A172 (cell line): ENCODE measurements around the gene ANKS1B. TPM values are rescaled to one million over a fixed set of nuclear protein-coding genes. Genes with fewer than 3 reads are reported as not detected.
A peak's percentile ranks its signal among the peaks of the same experiment; 100 is the strongest.
"Not testable (repeated sequence)": the region's sequence is repeated elsewhere in the genome, so short reads cannot be mapped to it uniquely, and the experiment has no call there.

Source experiments
- DNase-seq: peaks from one replicate; pipeline ENCODE4 v3.0.0-alpha.2; 2015; ENCODE audit warnings: low spot score
- total RNA-seq: library from RNA; depleted of rRNA; stranded (reverse); fragments of >200 nt; shearing (Covaris generic); gene quantifications from 2 replicates; pipeline ENCODE4 v1.2.3, GENCODE V29; 2014

Gene ANKS1B
- total RNA-seq, 1 experiment from 2014 or later: 0.24 TPM

DNA sequence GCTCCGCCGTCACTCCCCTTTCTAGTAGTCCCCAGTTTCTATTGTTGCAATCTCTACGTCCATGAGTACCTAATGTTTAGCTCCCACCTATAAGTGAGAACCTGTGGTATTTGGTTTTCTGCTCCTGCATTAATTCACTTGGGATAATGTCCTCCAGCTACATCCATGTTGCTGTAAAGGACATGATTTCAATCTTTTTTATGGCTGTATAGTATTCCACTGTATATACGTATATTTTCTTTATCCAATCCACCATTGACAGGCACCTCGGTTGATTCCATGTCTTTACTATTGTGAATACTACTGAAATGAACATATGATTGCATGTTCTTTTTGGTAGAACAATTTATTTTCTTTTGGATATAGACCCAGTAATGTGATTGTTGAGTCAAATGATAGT, 114.7 kb downstream of the ANKS1B start:
- DNase-seq: no peak

GRCh38 chr12:99861731-99862130, 123.0 kb downstream of the ANKS1B start:
- no peak for DNase-seq

DNA sequence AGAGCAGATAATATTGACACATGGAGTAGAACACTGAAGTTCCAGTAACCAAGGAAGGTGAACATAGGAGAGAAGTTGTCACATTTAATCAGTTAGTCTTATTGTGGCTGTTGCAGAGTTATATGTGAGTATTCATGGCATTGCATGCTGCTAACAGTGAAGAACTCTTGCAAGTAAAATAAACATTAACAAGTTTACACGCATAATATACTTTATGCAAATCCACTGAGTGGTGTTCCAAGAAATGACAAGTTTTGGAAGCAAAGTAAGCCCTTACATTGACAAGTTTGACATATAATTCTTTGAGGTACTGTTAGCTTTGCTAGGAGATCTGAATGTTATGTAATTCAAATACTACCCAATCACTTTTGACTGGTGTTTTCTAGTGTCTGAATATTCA, 125.6 kb downstream of the ANKS1B start:
- DNase-seq: no peak

- DNase-seq: no peak
Observed at GRCh38 chr12:99852666-99853065, 132.1 kb downstream of the ANKS1B start.

DNA sequence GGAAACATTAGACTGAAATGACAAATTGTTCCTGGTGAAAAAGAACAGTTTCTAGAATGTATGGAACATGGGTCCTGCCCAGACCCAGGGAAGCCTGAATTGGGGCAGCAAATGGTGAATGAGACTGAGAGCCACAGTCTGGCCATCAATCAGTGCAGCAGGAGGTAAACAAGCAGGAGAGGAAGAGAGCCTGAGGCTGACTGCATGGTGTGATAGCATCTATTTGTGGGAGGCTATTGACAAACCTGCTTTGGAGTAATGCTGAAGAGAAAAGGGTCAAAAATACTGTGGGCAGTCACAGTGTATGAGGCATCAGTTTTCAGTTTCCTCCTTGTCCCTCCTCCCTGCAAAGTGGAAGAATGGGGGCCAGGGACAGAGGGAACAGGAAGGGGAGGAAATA, 136.8 kb downstream of the ANKS1B start:
- no peak for DNase-seq

GRCh38 chr12:99834710-99835109, 150.0 kb downstream of the ANKS1B start:
- DNase-seq: no peak

DNA sequence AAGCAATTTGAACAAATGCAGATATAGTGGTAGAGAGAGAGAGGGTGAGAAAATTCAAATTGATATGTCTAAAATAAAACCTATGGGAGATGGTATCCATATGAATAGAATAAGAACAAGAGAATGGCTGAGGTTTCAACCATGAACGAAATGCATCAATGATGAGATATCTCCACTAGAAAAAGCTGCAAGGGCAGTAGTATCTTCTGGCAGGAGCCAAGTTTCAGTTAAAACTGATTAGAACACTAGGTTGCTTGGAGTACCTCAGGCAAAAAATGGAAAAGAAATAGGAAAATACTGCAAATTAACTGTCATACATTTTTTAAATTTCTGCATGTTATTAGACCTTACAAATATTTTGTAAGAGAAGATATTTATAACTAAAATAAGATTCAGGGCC, 151.3 kb downstream of the ANKS1B start:
- no peak for DNase-seq

- no peak for DNase-seq
Observed at GRCh38 chr12:99824900-99825542, 159.7 kb downstream of the ANKS1B start.

DNA sequence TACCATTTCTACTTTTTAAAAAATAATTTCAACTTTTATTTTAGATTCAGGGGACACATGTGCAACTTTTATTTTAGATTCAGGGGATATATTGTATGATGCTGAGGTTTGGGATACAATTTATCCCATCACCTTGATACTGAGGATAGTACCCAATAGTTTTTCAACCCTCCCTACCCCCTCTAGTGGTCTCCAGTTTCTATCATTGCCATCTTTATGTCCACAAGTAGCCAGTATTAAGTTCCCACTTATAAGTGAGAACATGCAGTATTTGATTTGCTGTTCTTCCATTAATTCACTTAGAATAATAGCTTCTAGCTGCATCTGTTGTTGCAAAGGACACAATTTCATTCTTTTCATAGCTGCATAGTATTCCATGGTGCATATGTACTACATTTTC, 162.5 kb downstream of the ANKS1B start:
- DNase-seq: no peak

- DNase-seq: peak; percentile 23
Observed at GRCh38 chr12:99810718-99811593, 173.8 kb downstream of the ANKS1B start.

DNA sequence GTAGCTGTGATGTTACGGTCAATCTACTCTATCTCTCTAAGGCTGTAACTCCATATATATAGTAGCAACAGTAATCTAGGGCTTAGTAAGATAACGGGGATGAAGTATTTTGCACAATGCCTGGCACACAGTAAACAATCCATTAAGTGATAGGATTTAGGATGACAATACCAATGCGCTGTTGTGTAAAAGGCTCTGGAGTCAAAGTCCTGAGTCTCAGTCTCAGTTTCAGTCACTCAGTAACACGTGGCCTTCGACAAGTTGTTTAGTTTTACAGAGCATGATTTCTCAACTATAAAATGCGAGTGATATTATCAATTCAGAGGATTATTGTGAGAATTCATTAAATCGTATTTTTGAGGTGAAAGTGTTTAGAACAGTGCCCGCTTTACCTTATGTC, 174.8 kb downstream of the ANKS1B start:
- no peak for DNase-seq

DNA sequence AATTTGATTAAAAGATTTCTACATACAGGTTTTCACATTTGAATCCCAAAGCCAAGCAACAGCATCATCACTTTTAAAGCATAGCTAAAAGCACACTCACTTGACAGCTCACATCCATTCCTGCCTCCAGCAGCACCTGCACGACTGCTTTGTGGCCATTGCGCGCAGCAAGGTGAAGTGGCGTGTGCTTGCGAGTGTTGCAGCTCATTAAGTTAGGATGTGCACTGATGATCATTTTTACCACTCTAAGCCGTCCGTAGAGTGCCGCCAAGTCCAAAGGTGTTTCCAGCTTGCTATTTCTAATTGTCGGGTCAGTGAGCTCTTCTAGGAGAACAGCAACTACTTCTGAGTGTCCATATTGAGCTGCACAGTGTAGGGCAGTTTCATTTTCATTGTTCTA, 178.4 kb downstream of the ANKS1B start:
- DNase-seq: no peak

GRCh38 chr12:99804715-99805114, 180.0 kb downstream of the ANKS1B start:
- no peak for DNase-seq

DNA sequence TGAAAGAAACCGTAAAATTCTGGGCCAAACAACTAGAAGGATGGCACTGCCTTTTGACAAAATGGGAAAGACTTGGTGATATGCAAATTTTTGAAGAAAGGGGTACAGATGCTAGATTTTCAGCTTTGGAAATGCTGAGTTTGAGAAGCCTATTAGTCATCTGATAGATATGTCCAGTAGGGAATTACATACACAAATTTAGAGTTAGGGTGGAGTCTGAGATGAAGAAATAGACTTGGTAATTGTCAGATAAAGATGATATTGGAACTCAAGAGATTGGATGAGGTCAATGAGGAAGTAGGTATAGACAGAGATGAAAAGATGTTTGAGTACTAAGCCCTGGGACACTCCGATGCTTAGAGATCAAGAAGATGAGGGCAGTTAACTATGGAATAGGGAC, 184.1 kb downstream of the ANKS1B start:
- DNase-seq: no peak

DNA sequence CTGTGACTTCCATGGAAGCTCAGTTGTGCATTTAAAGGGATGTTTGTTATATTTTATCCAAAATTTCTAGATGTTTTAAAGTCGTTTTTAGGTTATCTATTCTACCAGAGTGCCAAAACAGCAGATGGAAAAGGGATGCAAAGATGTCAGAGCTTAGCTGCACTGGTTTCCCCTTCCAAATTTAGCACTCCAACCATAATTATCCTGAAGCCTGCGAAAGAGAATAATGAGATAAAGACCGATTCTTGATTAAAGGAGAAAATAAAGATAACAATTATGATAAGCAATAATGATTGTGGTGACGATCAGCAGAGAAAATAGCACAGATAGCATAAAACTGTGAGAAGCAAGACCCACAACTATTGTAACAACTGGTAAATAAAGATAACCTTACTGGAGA, 186.8 kb downstream of the ANKS1B start:
- DNase-seq: not testable (repeated sequence)

- DNase-seq: no peak
Observed at GRCh38 chr12:99783421-99783820, 201.3 kb downstream of the ANKS1B start.

- DNase-seq: no peak
Observed at GRCh38 chr12:99772274-99772673, 212.5 kb downstream of the ANKS1B start.

- no peak for DNase-seq
Observed at GRCh38 chr12:99771659-99772058, 213.1 kb downstream of the ANKS1B start.

DNA sequence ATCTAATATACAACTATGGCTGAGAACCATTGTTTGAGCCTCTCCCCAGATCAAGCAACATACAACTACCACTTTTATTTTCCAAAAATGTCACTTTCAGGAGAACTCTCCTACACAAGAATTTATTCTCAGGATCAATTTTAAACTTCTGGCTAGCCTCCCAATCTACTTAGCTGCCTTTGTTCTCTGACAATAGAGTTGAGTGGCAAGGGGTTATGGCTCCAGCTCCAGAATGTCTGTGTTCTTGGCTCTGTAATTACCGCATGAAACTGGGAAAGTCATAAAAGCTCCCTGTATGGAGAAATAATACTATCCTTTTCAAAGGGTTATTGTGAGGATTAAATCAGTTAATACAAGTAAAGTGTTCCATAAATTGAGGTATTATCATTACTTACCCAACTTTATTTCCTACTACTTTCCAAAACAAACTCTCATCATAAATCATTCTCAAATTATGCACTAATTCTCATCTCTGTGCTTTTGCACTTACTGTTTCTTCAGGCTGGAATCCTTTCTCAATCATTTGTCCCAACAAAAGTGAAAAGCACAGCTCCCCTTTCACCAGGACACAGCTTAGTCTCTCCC, 215.2 kb downstream of the ANKS1B start:
- no peak for DNase-seq

DNA sequence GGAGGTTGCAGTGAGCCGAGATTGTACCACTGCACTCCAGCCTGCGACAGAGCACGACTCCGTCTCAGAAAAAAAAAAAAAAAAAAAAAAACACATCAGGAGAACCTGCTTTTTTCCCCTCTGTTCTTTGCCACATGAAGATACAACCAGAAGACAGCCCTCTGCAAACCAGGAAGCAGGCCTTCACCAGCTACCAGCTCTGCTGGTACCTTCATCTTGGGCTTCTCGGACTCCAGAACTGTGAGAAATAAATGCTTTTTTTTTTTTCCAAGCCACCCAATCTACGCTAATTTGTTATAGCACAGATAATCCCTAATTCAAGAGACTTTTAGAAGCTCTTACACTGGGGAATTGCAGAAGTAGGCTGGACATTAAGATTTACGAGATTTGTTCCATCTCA, 216.0 kb downstream of the ANKS1B start:
- no peak for DNase-seq

- DNase-seq: peak; percentile 3
Observed at GRCh38 chr12:99767809-99768208, 216.9 kb downstream of the ANKS1B start.

GRCh38 chr12:99766408-99766807, 218.3 kb downstream of the ANKS1B start:
- DNase-seq: no peak
